KOPT-K1 (cell line): ENCODE data around the gene FBXO17.
"Not testable (repeated sequence)": the region's sequence is repeated elsewhere in the genome, so short reads cannot be mapped to it uniquely, and the experiment has no call there.

Source experiments
- H3K27ac ChIP-seq: fragments of 200-600 bp; sonication (generic); 2 replicates; pipeline ENCODE4 v1.5.1; 2016; ENCODE audit warnings: antibody characterized with exemption, mild to moderate bottlenecking, low read depth, low read length; ENCODE audit not compliant: poor library complexity, severe bottlenecking
- H3K36me3 ChIP-seq: fragments of 200-600 bp; sonication (generic); 2 replicates; pipeline ENCODE4 v1.5.1; 2017; ENCODE audit warnings: antibody characterized with exemption, mild to moderate bottlenecking, low read length, moderate library complexity; ENCODE audit not compliant: insufficient read depth
- H3K9me3 ChIP-seq: fragments of 200-600 bp; sonication (generic); 2 replicates; pipeline ENCODE4 v1.5.1; 2017; ENCODE audit warnings: antibody characterized with exemption, low read length, mild to moderate bottlenecking; ENCODE audit not compliant: insufficient read depth, poor library complexity, severe bottlenecking

FBXO17 gene

GRCh38 chr19:38941466-38941865 lies 34.1 kb downstream of the FBXO17 start:
- H3K9me3 ChIP-seq: peaks cover 20% of the 10 kb centered on the region
- H3K27ac ChIP-seq, H3K36me3 ChIP-seq: not testable (repeated sequence)

- Histone ChIP-seq H3K27ac (no peak overlapping the region), H3K9me3 (peaks cover 27% of the 10 kb centered on the region), H3K36me3 (peaks cover 1% of the 10 kb centered on the region; the same call in 1 of the 2 replicates)
Measured at GRCh38 chr19:38939957-38940356, 35.6 kb downstream of the FBXO17 start.

- Histone ChIP-seq H3K27ac (no peak overlapping the region), H3K9me3 (peaks cover 18% of the 10 kb centered on the region), H3K36me3 (peaks cover 31% of the 10 kb centered on the region)
Measured at GRCh38 chr19:38933544-38933943, 42.0 kb downstream of the FBXO17 start.

- peaks cover 18% of the 10 kb centered on the region for H3K9me3 ChIP-seq
- H3K27ac ChIP-seq: no peak overlapping the region
- peaks cover 31% of the 10 kb centered on the region for H3K36me3 ChIP-seq
Measured at GRCh38 chr19:38932425-38933179, 42.9 kb downstream of the FBXO17 start.

- Histone ChIP-seq H3K9me3 (peaks cover 18% of the 10 kb centered on the region), H3K36me3 (peaks cover 31% of the 10 kb centered on the region), H3K27ac (peak overlapping the region; percentile 76)
Measured at GRCh38 chr19:38931521-38931793, 44.1 kb downstream of the FBXO17 start.

GRCh38 chr19:38930776-38931520 lies 44.6 kb downstream of the FBXO17 start, which contains the start of gene MRPS12:
TSS of gene MRPS12 (plus strand) at chr19:38930944. CDS start at chr19:38931295, 351 bp downstream.
- Histone ChIP-seq H3K27ac (peak within 1 kb of the TSS; percentile 76), H3K9me3 (peaks cover 18% of the 10 kb centered on the region), H3K36me3 (peaks cover 34% of the 10 kb centered on the region)

- Histone ChIP-seq H3K27ac (peak within 1 kb of the TSS; percentile 76), H3K9me3 (peaks cover 12% of the 10 kb centered on the region), H3K36me3 (peaks cover 42% of the 10 kb centered on the region)
Measured at GRCh38 chr19:38929929-38930775, 45.4 kb downstream of the FBXO17 start, which contains the start of gene SARS2. TSS of gene SARS2 (minus strand) at chr19:38930763. CDS start at chr19:38930736, 27 bp downstream.

- Histone ChIP-seq H3K9me3 (no peaks in the 10 kb centered on the region), H3K36me3 (peaks cover 40% of the 10 kb centered on the region), H3K27ac (no peak overlapping the region)
Measured at GRCh38 chr19:38928391-38929001, 47.0 kb downstream of the FBXO17 start.

- no peaks in the 10 kb centered on the region for H3K9me3 ChIP-seq
- peaks cover 42% of the 10 kb centered on the region for H3K36me3 ChIP-seq
- no peak overlapping the region for H3K27ac ChIP-seq
Measured at GRCh38 chr19:38924388-38924787, 51.2 kb downstream of the FBXO17 start.

GRCh38 chr19:38922482-38922881 lies 53.1 kb downstream of the FBXO17 start:
- no peak overlapping the region for H3K27ac ChIP-seq
- H3K9me3 ChIP-seq: no peaks in the 10 kb centered on the region
- H3K36me3 ChIP-seq: peaks cover 48% of the 10 kb centered on the region

- no peak overlapping the region for H3K27ac ChIP-seq
- H3K36me3 ChIP-seq: peaks cover 48% of the 10 kb centered on the region
- no peaks in the 10 kb centered on the region for H3K9me3 ChIP-seq
Measured at GRCh38 chr19:38921420-38922274, 53.9 kb downstream of the FBXO17 start.

GRCh38 chr19:38920602-38921419 lies 54.7 kb downstream of the FBXO17 start:
- H3K27ac ChIP-seq: no peak overlapping the region

GRCh38 chr19:38919837-38920601 lies 55.5 kb downstream of the FBXO17 start:
- H3K27ac ChIP-seq: no peak overlapping the region
- no peaks in the 10 kb centered on the region for H3K9me3 ChIP-seq
- peaks cover 35% of the 10 kb centered on the region for H3K36me3 ChIP-seq

More at GRCh38 chr19:38920602-38921419, 54.7 kb downstream of the FBXO17 start:
- H3K36me3 ChIP-seq: peaks cover 43% of the 10 kb centered on the region
- H3K9me3 ChIP-seq: no peaks in the 10 kb centered on the region
